GM18909 (cell line): ENCODE data around the gene MLLT3.

Experiments
- ATAC-seq: cut with Tn5 transposase; IDR thresholded peaks from one replicate; pipeline ENCODE4 v1.9.1; 2021; ENCODE audit warnings: mild to moderate bottlenecking; ENCODE audit not compliant: unreplicated experiment, poor library complexity

MLLT3 gene

GRCh38 chr9:20490246-20490834 is 132.0 kb downstream of the MLLT3 start:
- no peak for ATAC-seq

GRCh38 chr9:20488691-20489090 is 133.6 kb downstream of the MLLT3 start:
- ATAC-seq = no peak

GRCh38 chr9:20486552-20486951 is 135.7 kb downstream of the MLLT3 start:
- ATAC-seq = no peak

- ATAC-seq = no peak
Measured at GRCh38 chr9:20481437-20481836, 140.9 kb downstream of the MLLT3 start.

- ATAC-seq = no peak
Measured at GRCh38 chr9:20480249-20480648, 142.1 kb downstream of the MLLT3 start.

- peak; percentile 86 for ATAC-seq
Measured at GRCh38 chr9:20479419-20480155, 142.7 kb downstream of the MLLT3 start.

- ATAC-seq = no peak
Measured at GRCh38 chr9:20478786-20479185, 143.5 kb downstream of the MLLT3 start.

- ATAC-seq = no peak
Measured at GRCh38 chr9:20477940-20478620, 144.2 kb downstream of the MLLT3 start.

GRCh38 chr9:20476912-20477521 is 145.3 kb downstream of the MLLT3 start:
- no peak for ATAC-seq

- no peak for ATAC-seq
Measured at GRCh38 chr9:20474496-20474895, 147.8 kb downstream of the MLLT3 start.

GRCh38 chr9:20473515-20474013 is 148.7 kb downstream of the MLLT3 start:
- ATAC-seq = no peak

GRCh38 chr9:20472342-20473045 is 149.8 kb downstream of the MLLT3 start:
- no peak for ATAC-seq

- ATAC-seq = no peak
Measured at GRCh38 chr9:20466328-20467008, 155.8 kb downstream of the MLLT3 start.

GRCh38 chr9:20464242-20464641 is 158.1 kb downstream of the MLLT3 start:
- ATAC-seq = no peak

- ATAC-seq = no peak
Measured at GRCh38 chr9:20463823-20464222, 158.5 kb downstream of the MLLT3 start.

- ATAC-seq = no peak
Measured at GRCh38 chr9:20462410-20462809, 159.9 kb downstream of the MLLT3 start.

GRCh38 chr9:20447291-20447690 is 175.0 kb downstream of the MLLT3 start:
- no peak for ATAC-seq

GRCh38 chr9:20446248-20446647 is 176.1 kb downstream of the MLLT3 start:
- no peak for ATAC-seq

- ATAC-seq = no peak
Measured at GRCh38 chr9:20442461-20443319, 179.6 kb downstream of the MLLT3 start.
